HUES64 (cell line): ENCODE measurements around the gene SMIM28. TPM values are rescaled to one million over a fixed set of nuclear protein-coding genes. Genes with fewer than 3 reads are reported as not detected.

ENCODE experiments used
- H3K27ac ChIP-seq: 2 replicates; pipeline ENCODE4 v1.7.0; 2013; ENCODE audit warnings: low read depth, low read length, inconsistent platforms
- H3K27me3 ChIP-seq: 2 replicates; pipeline ENCODE4 v1.6.1; 2013; ENCODE audit warnings: mild to moderate bottlenecking, low read length; ENCODE audit not compliant: insufficient read depth
- H3K36me3 ChIP-seq: 2 replicates; pipeline ENCODE4 v1.6.1; 2013; ENCODE audit warnings: mild to moderate bottlenecking, low read length; ENCODE audit not compliant: insufficient read depth
- H3K4me1 ChIP-seq: 2 replicates; pipeline ENCODE4 v1.6.1; 2013; ENCODE audit warnings: mild to moderate bottlenecking, low read length, moderate library complexity; ENCODE audit not compliant: insufficient read depth
- H3K4me3 ChIP-seq: 2 replicates; pipeline ENCODE4 v1.5.1; 2013; ENCODE audit warnings: mild to moderate bottlenecking, low read length, moderate library complexity
- H3K9ac ChIP-seq: 2 replicates; pipeline ENCODE4 v1.6.1; 2013; ENCODE audit warnings: mild to moderate bottlenecking, low read depth, low read length
- H3K9me3 ChIP-seq: 2 replicates; pipeline ENCODE4 v1.6.1; 2013; ENCODE audit warnings: low read depth, low read length; ENCODE audit not compliant: insufficient read depth
- WGBS: fragments of 150-250, 120-280 bp; methylation state at CpG from one replicate; pipeline ENCODE4 v1.1.7; 2013; ENCODE audit warnings: missing lambda C conversion rate; 5-methylcytosine and 5-hydroxymethylcytosine counted together
- polyA plus RNA-seq, 2 experiments: library from polyadenylated mRNA; stranded (reverse); fragments of 50-300 nt; gene quantifications; one replicate each; pipeline ENCODE4 v1.2.3, GENCODE V29; 2013

Gene SMIM28
- polyA plus RNA-seq (2013, experiment 1 of 2): not detected
- not detected for polyA plus RNA-seq (2013, experiment 2 of 2)

- H3K36me3 ChIP-seq: no peaks in the 10 kb centered on the region
- no peak within 1 kb of the TSS for H3K27ac ChIP-seq
- H3K9me3 ChIP-seq: no peaks in the 10 kb centered on the region
- WGBS: 93% methylated on average over 6 of the region's 6 CpGs
- H3K9ac ChIP-seq: no peak within 1 kb of the TSS
- no peak within 1 kb of the TSS for H3K4me3 ChIP-seq
- no peaks in the 10 kb centered on the region for H3K27me3 ChIP-seq
- peaks cover 14% of the 10 kb centered on the region for H3K4me1 ChIP-seq
Measured at GRCh38 chr6:138377844-138378243, at the start of gene SMIM28. SMIM28 (plus strand) TSS chr6:138377905; CDS start chr6:138378073, 168 bp downstream.

GRCh38 chr6:138328210-138328609, 49.5 kb upstream of the SMIM28 start:
- no peak overlapping the region for H3K4me3 ChIP-seq
- H3K9ac ChIP-seq: no peak overlapping the region
- peaks cover 16% of the 10 kb centered on the region for H3K36me3 ChIP-seq
- no peaks in the 10 kb centered on the region for H3K27me3 ChIP-seq
- no peak overlapping the region for H3K27ac ChIP-seq
- 81% methylated on average over 3 of the region's 3 CpGs for WGBS
- peaks cover 34% of the 10 kb centered on the region for H3K4me1 ChIP-seq
- no peaks in the 10 kb centered on the region for H3K9me3 ChIP-seq

GRCh38 chr6:138330763-138331162, 46.9 kb upstream of the SMIM28 start:
- H3K27ac ChIP-seq: peak overlapping the region; percentile 78; the same call in 1 of the 2 replicates
- H3K4me1 ChIP-seq: peaks cover 34% of the 10 kb centered on the region
- no peak overlapping the region for H3K4me3 ChIP-seq
- no peak overlapping the region for H3K9ac ChIP-seq
- H3K9me3 ChIP-seq: no peaks in the 10 kb centered on the region
- 100% methylated on average over 1 of the region's 1 CpG for WGBS
- H3K36me3 ChIP-seq: 0 out of 2 replicates have a peak, but pooled peaks cover 4% of the 10 kb centered on the region
- H3K27me3 ChIP-seq: no peaks in the 10 kb centered on the region

GRCh38 chr6:138331444-138331843, 46.3 kb upstream of the SMIM28 start:
- Histone ChIP-seq H3K27ac (peak overlapping the region; percentile 78), H3K9ac (peak overlapping the region; percentile 46), H3K27me3 (no peaks in the 10 kb centered on the region), H3K4me3 (peak overlapping the region; percentile 21), H3K9me3 (no peaks in the 10 kb centered on the region), H3K4me1 (peaks cover 34% of the 10 kb centered on the region), H3K36me3 (peaks cover 4% of the 10 kb centered on the region; the same call in 1 of the 2 replicates)
- WGBS: no CpG with 5 or more reads among the region's 1 CpG

- H3K27me3 ChIP-seq: no peaks in the 10 kb centered on the region
- peak overlapping the region; percentile 46 for H3K9ac ChIP-seq
- H3K36me3 ChIP-seq: peaks cover 8% of the 10 kb centered on the region; the same call in 1 of the 2 replicates
- H3K9me3 ChIP-seq: no peaks in the 10 kb centered on the region
- H3K4me3 ChIP-seq: peak overlapping the region; percentile 21
- WGBS: 36% methylated on average over 2 of the region's 2 CpGs
- peak overlapping the region; percentile 74 for H3K27ac ChIP-seq
- peaks cover 34% of the 10 kb centered on the region for H3K4me1 ChIP-seq
Measured at GRCh38 chr6:138331984-138332383, 45.7 kb upstream of the SMIM28 start.

- Histone ChIP-seq H3K9ac (no peak overlapping the region), H3K4me1 (peaks cover 37% of the 10 kb centered on the region), H3K36me3 (peaks cover 15% of the 10 kb centered on the region; the same call in 1 of the 2 replicates), H3K4me3 (no peak overlapping the region), H3K27me3 (no peaks in the 10 kb centered on the region), H3K27ac (no peak overlapping the region), H3K9me3 (no peaks in the 10 kb centered on the region)
- WGBS: 95% methylated on average over 14 of the region's 14 CpGs
Measured at GRCh38 chr6:138334000-138334399, 43.7 kb upstream of the SMIM28 start.

GRCh38 chr6:138334963-138335362, 42.7 kb upstream of the SMIM28 start:
- Histone ChIP-seq H3K9me3 (no peaks in the 10 kb centered on the region), H3K27ac (no peak overlapping the region), H3K27me3 (no peaks in the 10 kb centered on the region), H3K4me3 (no peak overlapping the region), H3K36me3 (peaks cover 15% of the 10 kb centered on the region; the same call in 1 of the 2 replicates), H3K4me1 (peaks cover 37% of the 10 kb centered on the region), H3K9ac (no peak overlapping the region)
- WGBS: 96% methylated on average over 14 of the region's 14 CpGs

GRCh38 chr6:138336221-138336620, 41.5 kb upstream of the SMIM28 start:
- peaks cover 15% of the 10 kb centered on the region; the same call in 1 of the 2 replicates for H3K36me3 ChIP-seq
- H3K9me3 ChIP-seq: no peaks in the 10 kb centered on the region
- H3K4me1 ChIP-seq: peaks cover 24% of the 10 kb centered on the region
- no peak overlapping the region for H3K9ac ChIP-seq
- 94% methylated on average over 8 of the region's 8 CpGs for WGBS
- H3K27ac ChIP-seq: no peak overlapping the region
- no peaks in the 10 kb centered on the region for H3K27me3 ChIP-seq
- no peak overlapping the region for H3K4me3 ChIP-seq

- Histone ChIP-seq H3K4me1 (peaks cover 17% of the 10 kb centered on the region), H3K9ac (no peak overlapping the region), H3K27me3 (no peaks in the 10 kb centered on the region), H3K4me3 (no peak overlapping the region), H3K9me3 (no peaks in the 10 kb centered on the region), H3K36me3 (peaks cover 15% of the 10 kb centered on the region; the same call in 1 of the 2 replicates), H3K27ac (no peak overlapping the region)
- 90% methylated on average over 2 of the region's 4 CpGs for WGBS
Measured at GRCh38 chr6:138337076-138337475, 40.6 kb upstream of the SMIM28 start.

GRCh38 chr6:138339024-138339423, 38.7 kb upstream of the SMIM28 start:
- 52% methylated on average over 1 of the region's 1 CpG for WGBS
- Histone ChIP-seq H3K9ac (no peak overlapping the region), H3K27me3 (no peaks in the 10 kb centered on the region), H3K4me3 (no peak overlapping the region), H3K27ac (no peak overlapping the region), H3K36me3 (peaks cover 15% of the 10 kb centered on the region; the same call in 1 of the 2 replicates), H3K4me1 (peaks cover 6% of the 10 kb centered on the region), H3K9me3 (no peaks in the 10 kb centered on the region)

- Histone ChIP-seq H3K27ac (no peak overlapping the region), H3K4me1 (peaks cover 13% of the 10 kb centered on the region), H3K4me3 (no peak overlapping the region), H3K9ac (no peak overlapping the region), H3K9me3 (no peaks in the 10 kb centered on the region), H3K36me3 (peaks cover 15% of the 10 kb centered on the region; the same call in 1 of the 2 replicates), H3K27me3 (no peaks in the 10 kb centered on the region)
- WGBS: 100% methylated on average over 1 of the region's 1 CpG
Measured at GRCh38 chr6:138341176-138341575, 36.5 kb upstream of the SMIM28 start.

GRCh38 chr6:138343112-138343511, 34.6 kb upstream of the SMIM28 start:
- H3K4me1 ChIP-seq: peaks cover 16% of the 10 kb centered on the region
- no peaks in the 10 kb centered on the region for H3K36me3 ChIP-seq
- H3K27me3 ChIP-seq: no peaks in the 10 kb centered on the region
- no peaks in the 10 kb centered on the region for H3K9me3 ChIP-seq
- no peak overlapping the region for H3K27ac ChIP-seq
- no peak overlapping the region for H3K4me3 ChIP-seq
- H3K9ac ChIP-seq: no peak overlapping the region
